GM11168 (cell line): ENCODE measurements around the gene TUT4.

Source experiments
- in situ Hi-C: fragments of 300-500 bp; cut with MboI; formaldehyde crosslinking; loops from one replicate; pipeline ENCODE4 v1.12.0; 2022; ENCODE audit warnings: low sequenced_read_pairs; ENCODE audit not compliant: unreplicated experiment

Gene TUT4

GRCh38 chr1:52423771-52424170, 129.1 kb downstream of the TUT4 start:
- in situ Hi-C loops, result loop anchor here (25.0 kb wide), 1 partner anchor 814 kb away; the partner anchor contains the start of gene MAGOH

GRCh38 chr1:52423055-52423454, 129.8 kb downstream of the TUT4 start:
- in situ Hi-C loops, result loop anchor here (25.0 kb wide), 1 partner anchor 814 kb away; the partner anchor contains the start of gene MAGOH

- in situ Hi-C loops, result loop anchor here (25.0 kb wide), 1 partner anchor 817 kb away; the partner anchor contains the start of gene MAGOH
Observed at GRCh38 chr1:52420713-52421112, 132.2 kb downstream of the TUT4 start.

DNA sequence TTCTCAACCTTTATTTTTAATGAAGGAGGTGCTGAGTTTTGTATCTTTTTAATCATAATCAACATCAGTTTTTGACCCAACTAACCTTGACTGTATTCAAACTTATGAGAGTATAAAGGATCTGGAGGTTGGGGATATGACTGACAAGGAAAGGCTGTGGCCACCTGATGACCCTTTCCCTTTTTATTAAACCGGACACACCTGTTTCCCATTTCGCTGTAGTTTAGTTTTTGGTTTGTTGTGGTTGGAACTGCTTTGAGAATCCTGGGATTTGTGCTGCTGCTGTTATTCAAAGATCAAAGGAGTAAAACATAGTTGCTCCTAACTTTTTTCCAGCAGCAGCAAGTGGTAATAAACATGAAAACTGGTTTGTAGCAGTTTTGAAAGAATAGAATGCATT, 136.1 kb downstream of the TUT4 start:
- in situ Hi-C loops, result loop anchor here (25.0 kb wide), 1 partner anchor 820 kb away; the partner anchor contains the start of gene MAGOH

- in situ Hi-C loops, result loop anchor here (25.0 kb wide), 1 partner anchor 822 kb away; the partner anchor contains the start of gene MAGOH
Observed at GRCh38 chr1:52414942-52415341, 137.9 kb downstream of the TUT4 start.

DNA sequence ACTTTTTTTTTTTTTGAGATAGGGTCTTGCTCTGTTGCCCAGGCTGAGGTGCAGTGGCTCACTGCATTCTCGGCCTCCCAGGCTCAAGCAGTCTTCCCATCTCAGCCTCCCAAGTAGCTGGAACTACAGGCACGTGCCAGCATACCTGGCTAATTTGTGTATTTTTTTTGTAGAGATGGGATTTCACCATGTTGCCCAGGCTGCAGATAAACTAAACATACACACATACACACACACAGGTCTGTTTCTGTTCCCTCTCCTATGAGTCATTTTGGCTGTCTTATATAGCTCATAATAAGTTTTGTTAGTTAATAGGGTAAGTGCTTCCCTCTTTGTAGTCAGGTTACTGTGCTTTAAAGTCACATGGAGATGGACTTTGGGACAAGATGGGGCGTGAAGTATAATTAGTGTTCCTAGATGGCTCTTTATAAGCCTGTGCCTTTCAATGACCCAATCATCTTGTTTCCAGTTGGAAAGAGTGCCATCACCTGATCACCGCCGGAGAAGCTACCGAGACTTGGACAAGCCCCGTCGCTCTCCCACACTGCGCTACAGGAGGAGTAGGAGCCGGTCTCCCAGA, 139.4 kb downstream of the TUT4 start:
- in situ Hi-C loops, result loop anchor here (25.0 kb wide), 1 partner anchor 824 kb away; the partner anchor contains the start of gene MAGOH

GRCh38 chr1:52404975-52405338, 147.9 kb downstream of the TUT4 start:
- in situ Hi-C loops, result loop anchor here (25.0 kb wide), 1 partner anchor 832 kb away; the partner anchor contains the start of gene MAGOH

GRCh38 chr1:52404116-52404974, 148.5 kb downstream of the TUT4 start, which contains the start of the genes ORC1 and PRPF38A:
TSS of gene ORC1 (minus strand) at chr1:52404423. CDS start at chr1:52402223, 2,200 bp downstream.
TSS of gene PRPF38A (plus strand) at chr1:52404602. CDS start at chr1:52404750, 148 bp downstream.
- in situ Hi-C loops, result loop anchor here (25.0 kb wide), 1 partner anchor 833 kb away; the partner anchor contains the start of gene MAGOH

GRCh38 chr1:52403566-52404115, 149.3 kb downstream of the TUT4 start:
- in situ Hi-C loops, result loop anchor here (25.0 kb wide), 1 partner anchor 834 kb away; the partner anchor contains the start of gene MAGOH

GRCh38 chr1:52402860-52403240, 150.0 kb downstream of the TUT4 start:
- in situ Hi-C loops, result loop anchor here (25.0 kb wide), 1 partner anchor 834 kb away; the partner anchor contains the start of gene MAGOH

- in situ Hi-C loops, result loop anchor here (25.0 kb wide), 1 partner anchor 837 kb away; the partner anchor contains the start of gene MAGOH
Observed at GRCh38 chr1:52400131-52400530, 152.8 kb downstream of the TUT4 start.

DNA sequence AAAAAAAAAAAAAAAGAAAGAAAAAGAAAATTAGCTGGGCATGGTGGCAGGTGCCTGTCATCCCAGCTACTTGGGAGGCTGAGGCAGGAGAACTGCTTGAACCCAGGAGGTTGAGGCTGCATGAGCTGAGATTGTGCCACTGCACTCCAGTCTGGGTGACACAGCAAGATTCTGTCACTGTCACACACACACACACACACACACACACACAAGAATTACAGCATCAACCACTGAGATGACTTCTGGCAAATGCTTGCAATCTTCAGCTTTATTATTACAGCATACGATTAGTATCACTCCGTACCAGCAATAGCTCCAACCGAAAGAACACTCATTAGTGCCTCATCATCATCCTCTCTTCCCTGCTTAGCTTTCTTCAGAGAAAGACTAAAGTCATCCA, 153.3 kb downstream of the TUT4 start:
- in situ Hi-C loops, result loop anchor here (25.0 kb wide), 1 partner anchor 838 kb away; the partner anchor contains the start of gene MAGOH

DNA sequence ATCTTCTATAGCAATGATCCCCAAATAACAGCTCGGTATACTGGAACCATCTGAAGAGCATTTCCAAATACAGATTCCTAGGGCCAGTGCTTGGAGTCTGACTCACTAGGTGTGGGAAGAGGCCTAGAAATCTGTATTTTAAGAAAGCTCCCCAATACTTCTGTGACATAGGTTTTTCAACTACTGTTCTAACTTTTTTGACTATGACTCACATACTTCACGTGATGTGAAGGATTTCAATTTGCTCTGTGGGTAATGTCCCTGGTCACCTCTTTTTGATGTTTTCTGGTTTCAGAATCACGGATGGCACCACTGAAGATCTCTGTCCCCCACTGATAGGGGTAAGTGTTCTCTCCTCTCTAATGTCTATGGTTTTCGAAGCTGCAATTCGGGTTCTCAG, 159.7 kb downstream of the TUT4 start:
- in situ Hi-C loops, result no loop called here

DNA sequence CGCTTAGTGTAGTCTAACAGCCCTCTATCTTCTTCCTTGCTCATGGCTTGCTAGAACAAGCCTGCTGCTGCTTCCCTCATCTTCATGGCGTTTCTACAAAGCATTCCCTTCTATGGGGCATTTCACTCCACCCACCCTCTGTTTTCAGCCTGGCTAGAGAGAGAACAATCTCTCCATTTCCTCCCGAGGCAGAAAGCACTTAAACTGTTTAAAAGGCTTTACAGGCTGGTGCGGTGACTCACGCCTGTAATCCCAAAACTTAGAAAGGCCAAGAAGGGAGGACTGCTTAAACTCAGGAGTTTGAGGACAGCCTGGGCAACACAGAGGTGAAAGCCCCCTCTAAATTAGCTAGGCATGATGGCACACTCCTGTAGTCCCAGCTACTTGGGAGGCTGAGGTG, 166.4 kb downstream of the TUT4 start:
- in situ Hi-C loops, result no loop called here

DNA sequence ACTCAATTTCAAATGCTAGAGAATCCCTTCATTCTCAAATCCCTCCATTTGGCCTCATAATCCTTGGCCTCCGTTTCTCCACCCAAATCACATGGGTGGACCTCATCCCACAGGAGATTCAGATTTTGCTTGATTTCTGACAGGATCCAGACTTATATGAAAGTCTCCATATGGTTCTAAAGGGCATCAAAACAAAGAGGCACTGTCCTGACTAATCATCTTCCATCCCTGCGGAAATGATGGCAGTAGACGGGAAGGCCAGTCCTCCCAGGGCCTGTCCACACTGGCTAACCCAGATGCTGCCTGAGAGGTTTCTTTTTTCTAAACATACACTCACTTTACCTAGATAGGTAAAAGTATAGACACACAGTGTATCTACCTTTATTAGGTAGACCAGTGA, 167.5 kb downstream of the TUT4 start:
- in situ Hi-C loops, result no loop called here
